Measurements from ENCODE around the gene DYNLT4.

GRCh38 chr1:44828003-44828651, 21.0 kb upstream of the DYNLT4 start:
- TF ChIP-seq CTCF (IDR thresholded peaks at IDR 0.05) (no peak), POLR2A (IDR thresholded peaks at IDR 0.05) (no peak)
